Mesothelial cell of epicardium (in vitro differentiated cells): ENCODE measurements around the gene ZNF219. TPM values are rescaled to one million over a fixed set of nuclear protein-coding genes. Genes with fewer than 3 reads are reported as not detected.

Experiments
- DNase-seq, 2 experiments: peaks; one replicate each; pipeline ENCODE4 v3.0.0; 2021; ENCODE audit warnings: low spot score in 2 of 2; ENCODE audit not compliant: unreplicated experiment in 2 of 2
- H3K27ac Mint-ChIP-seq: 2 replicates; pipeline ENCODE4 v1.8.0; 2021; ENCODE audit warnings: mixed read lengths
- H3K27me3 Mint-ChIP-seq: 2 replicates; pipeline ENCODE4 v1.8.0; 2021; ENCODE audit warnings: low read depth, mixed read lengths
- H3K36me3 Mint-ChIP-seq: 2 replicates; pipeline ENCODE4 v1.8.0; 2021; ENCODE audit warnings: mixed read lengths
- H3K4me1 Mint-ChIP-seq: 2 replicates; pipeline ENCODE4 v1.8.0; 2021; ENCODE audit warnings: mixed read lengths
- H3K4me3 Mint-ChIP-seq: 2 replicates; pipeline ENCODE4 v1.8.0; 2021; ENCODE audit warnings: mild to moderate bottlenecking, moderate library complexity, mixed read lengths
- H3K9me3 Mint-ChIP-seq: 2 replicates; pipeline ENCODE4 v1.8.0; 2021; ENCODE audit warnings: mixed read lengths
- total RNA-seq: library from RNA; stranded (reverse); gene quantifications from 3 replicates; pipeline ENCODE4 v1.2.1, GENCODE V29; 2021
- TF ChIP-seq, protein P1 (sequence below): fragments of 200-600 bp; sonication (generic); IDR thresholded peaks from one replicate; pipeline ENCODE4 v1.5.0; 2021; ENCODE audit warnings: antibody characterized with exemption; ENCODE audit not compliant: unreplicated experiment

Gene ZNF219
- total RNA-seq, 1 donor from 2014 or later: 75.2 TPM

DNA sequence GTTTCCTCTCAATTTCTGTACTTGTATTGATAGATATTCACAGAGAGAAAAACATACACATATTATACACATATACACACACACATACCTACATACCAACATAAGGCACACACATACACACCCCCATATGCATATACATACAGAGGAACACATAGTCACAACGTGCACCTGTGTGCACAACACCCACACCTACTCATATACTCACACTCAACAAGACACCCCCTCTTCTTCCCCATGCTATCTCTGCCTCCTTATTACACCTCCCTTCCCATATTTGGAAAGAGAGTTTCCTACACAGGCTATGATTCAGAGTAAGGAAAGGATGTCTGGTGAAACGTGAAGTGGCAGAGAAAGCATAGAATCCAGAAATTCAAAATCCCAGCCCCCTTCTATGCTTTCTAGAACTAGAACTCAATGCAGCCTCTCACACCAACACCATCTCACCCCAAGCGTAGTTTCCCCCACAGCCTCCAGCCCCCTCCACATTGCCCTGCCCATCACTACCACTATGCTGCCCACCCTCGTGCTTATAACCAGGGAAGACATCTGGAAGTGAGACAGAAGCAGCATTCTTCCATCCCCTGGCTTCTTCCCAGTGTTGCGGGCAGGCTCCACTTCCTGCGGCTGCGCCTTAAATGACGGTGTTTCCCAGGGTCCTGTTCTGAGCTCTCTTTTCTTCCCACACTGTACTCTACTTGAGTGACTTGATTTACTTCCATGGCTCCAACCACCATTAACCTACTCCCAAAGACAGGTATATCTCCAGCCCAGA is 38.4 kb downstream of the ZNF219 start:
- no peak overlapping the region for H3K4me3 Mint-ChIP-seq
- H3K9me3 Mint-ChIP-seq: no peaks in the 10 kb centered on the region
- no peak for DNase-seq
- no peak overlapping the region for H3K27ac Mint-ChIP-seq
- peaks cover 22% of the 10 kb centered on the region for H3K4me1 Mint-ChIP-seq
- no peaks in the 10 kb centered on the region for H3K36me3 Mint-ChIP-seq
- H3K27me3 Mint-ChIP-seq: no peaks in the 10 kb centered on the region
- TF ChIP-seq, protein P1, sequence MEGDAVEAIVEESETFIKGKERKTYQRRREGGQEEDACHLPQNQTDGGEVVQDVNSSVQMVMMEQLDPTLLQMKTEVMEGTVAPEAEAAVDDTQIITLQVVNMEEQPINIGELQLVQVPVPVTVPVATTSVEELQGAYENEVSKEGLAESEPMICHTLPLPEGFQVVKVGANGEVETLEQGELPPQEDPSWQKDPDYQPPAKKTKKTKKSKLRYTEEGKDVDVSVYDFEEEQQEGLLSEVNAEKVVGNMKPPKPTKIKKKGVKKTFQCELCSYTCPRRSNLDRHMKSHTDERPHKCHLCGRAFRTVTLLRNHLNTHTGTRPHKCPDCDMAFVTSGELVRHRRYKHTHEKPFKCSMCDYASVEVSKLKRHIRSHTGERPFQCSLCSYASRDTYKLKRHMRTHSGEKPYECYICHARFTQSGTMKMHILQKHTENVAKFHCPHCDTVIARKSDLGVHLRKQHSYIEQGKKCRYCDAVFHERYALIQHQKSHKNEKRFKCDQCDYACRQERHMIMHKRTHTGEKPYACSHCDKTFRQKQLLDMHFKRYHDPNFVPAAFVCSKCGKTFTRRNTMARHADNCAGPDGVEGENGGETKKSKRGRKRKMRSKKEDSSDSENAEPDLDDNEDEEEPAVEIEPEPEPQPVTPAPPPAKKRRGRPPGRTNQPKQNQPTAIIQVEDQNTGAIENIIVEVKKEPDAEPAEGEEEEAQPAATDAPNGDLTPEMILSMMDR: no peak

DNA sequence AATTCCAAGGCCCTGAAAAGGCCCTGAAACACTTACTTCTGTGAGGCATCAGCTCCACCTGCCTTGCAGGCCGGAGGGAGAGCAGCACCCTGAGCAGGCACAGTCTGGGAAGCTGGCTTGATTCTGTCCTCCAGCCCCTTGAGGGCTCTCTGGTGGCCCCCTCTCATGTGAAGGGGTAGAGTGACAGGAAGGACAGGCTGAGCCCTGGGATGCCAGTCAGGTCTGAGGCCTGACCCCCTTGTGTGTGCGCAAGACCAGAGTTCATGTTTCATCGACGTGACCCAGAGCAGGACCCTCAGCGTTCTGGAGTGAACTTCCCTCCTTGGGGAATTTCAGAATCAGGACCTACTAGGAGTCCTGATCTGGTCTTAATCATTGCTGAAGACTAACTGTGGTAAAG is 39.6 kb downstream of the ZNF219 start:
- Mint-ChIP-seq H3K4me3 (no peak overlapping the region), H3K27ac (no peak overlapping the region), H3K27me3 (no peaks in the 10 kb centered on the region), H3K4me1 (peaks cover 21% of the 10 kb centered on the region), H3K9me3 (no peaks in the 10 kb centered on the region), H3K36me3 (no peaks in the 10 kb centered on the region)
- no peak for DNase-seq
- TF ChIP-seq, protein P1: no peak

DNA sequence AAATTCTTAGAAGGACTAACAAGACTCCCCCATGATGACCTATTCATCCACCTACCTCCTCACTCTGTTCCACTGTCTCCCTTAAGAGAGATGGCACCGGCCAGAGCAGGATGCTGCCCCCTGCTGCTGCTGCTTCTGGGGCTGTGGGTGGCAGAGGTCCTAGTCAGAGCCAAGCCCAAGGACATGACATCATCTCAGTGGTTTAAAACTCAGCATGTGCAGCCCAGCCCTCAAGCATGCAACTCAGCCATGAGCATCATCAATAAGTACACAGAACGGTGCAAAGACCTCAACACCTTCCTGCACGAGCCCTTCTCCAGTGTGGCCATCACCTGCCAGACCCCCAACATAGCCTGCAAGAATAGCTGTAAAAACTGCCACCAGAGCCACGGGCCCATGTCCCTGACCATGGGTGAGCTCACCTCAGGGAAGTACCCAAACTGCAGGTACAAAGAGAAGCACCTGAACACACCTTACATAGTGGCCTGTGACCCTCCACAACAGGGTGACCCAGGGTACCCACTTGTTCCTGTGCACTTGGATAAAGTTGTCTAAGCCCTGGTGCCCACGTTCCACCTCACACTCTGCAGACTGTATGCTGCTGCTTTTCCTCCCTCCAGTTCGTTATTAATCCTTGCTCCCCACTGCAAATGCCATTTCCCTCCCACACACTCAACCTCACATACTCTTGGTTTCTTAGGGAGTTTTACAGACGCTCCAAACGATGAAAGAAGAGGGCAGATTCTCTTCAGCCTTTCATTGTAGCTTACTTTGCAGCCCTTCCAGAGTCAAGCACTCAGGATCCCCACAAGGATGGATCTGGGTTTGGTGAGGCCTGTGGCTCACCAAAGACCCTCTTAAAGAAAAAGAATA is 40.4 kb downstream of the ZNF219 start, which contains the start of gene RNASE8:
RNASE8 (plus strand) TSS at position 20 of the 873 bp plus-strand sequence; CDS start at position 91, 71 bp downstream.
- no peaks in the 10 kb centered on the region for H3K27me3 Mint-ChIP-seq
- DNase-seq: no peak
- H3K4me3 Mint-ChIP-seq: no peak within 1 kb of the TSS
- no peaks in the 10 kb centered on the region for H3K36me3 Mint-ChIP-seq
- no peak within 1 kb of the TSS for H3K27ac Mint-ChIP-seq
- H3K4me1 Mint-ChIP-seq: peaks cover 13% of the 10 kb centered on the region
- no peaks in the 10 kb centered on the region for H3K9me3 Mint-ChIP-seq
- TF ChIP-seq, protein P1: no peak

DNA sequence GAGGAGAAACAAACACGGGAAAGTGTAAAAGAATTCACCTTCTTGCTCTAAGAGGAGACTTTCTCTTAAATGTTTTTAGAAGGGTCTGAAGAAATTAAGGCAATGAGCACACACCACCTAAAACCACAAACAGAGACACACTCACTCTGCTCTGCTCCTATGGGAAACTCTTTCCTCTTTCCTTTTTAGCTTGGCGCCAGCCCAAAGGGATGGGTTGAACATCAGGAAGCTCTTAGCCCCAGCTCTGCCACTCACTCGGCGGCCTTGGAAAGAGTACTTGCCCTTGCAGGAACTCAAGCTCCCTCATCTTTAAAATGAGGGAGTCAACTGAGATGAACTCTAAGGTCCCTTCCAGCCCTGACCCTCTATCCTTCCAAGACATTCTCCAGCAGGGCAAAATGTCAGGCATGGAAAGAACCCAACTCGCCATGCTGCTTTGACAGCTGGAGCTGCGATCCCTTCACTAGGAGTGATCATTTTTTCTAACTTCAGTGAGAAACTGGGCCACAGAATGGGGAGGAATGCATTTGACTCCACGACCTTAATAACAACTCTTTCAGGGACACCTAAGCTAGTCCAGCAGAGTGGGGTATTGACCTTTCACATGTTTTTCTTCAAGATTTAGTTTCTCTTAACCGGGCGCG is 41.8 kb downstream of the ZNF219 start:
- Mint-ChIP-seq H3K36me3 (no peaks in the 10 kb centered on the region), H3K4me3 (no peak overlapping the region), H3K27me3 (no peaks in the 10 kb centered on the region), H3K4me1 (peaks cover 12% of the 10 kb centered on the region), H3K9me3 (no peaks in the 10 kb centered on the region), H3K27ac (no peak overlapping the region)
- TF ChIP-seq, protein P1: no peak
- no peak for DNase-seq

DNA sequence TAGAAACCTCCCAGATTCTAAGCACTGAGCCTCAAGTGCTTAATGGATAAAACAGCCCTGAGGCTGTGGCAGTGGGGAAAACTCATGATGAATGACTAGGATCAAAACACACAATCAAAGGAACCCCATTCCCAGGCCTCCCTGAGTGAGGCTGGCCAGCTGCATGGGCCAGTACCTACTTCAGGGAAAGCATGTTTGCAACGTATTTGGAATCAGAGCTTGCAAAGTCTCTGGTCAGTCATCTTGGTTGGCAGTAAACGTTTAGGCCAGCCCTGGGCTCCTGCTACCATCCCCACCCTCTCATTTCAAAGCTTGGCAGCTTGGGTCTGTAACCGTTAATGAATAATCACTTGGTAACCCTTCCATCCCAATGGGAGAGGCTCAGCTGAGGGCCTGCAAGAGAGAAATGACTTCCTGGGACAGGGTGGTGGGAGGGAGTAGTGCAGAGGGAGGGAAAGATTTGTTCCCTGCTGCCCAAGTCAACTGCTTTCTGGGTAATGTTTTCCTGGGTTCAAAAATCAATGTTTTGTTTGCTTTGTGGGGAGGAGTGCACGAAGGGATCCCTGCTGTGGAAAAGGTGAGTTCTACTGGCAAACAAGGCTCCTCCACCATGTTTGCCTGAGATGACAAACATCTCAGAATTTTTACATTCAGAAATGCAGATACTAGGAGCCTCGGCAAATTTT is 42.9 kb downstream of the ZNF219 start:
- no peaks in the 10 kb centered on the region for H3K27me3 Mint-ChIP-seq
- no peak overlapping the region for H3K4me3 Mint-ChIP-seq
- no peaks in the 10 kb centered on the region for H3K36me3 Mint-ChIP-seq
- H3K9me3 Mint-ChIP-seq: no peaks in the 10 kb centered on the region
- peaks cover 12% of the 10 kb centered on the region for H3K4me1 Mint-ChIP-seq
- TF ChIP-seq, protein P1: no peak
- no peak overlapping the region for H3K27ac Mint-ChIP-seq
- DNase-seq: no peak
